HG03565 (cell line): ENCODE data around the gene AIRE.
"Not testable (repeated sequence)": the region's sequence is repeated elsewhere in the genome, so short reads cannot be mapped to it uniquely, and the experiment has no call there.

Experiments
- ATAC-seq: cut with Tn5 transposase; IDR thresholded peaks from one replicate; pipeline ENCODE4 v1.9.1; 2021; ENCODE audit warnings: mild to moderate bottlenecking, moderate library complexity; ENCODE audit not compliant: unreplicated experiment

Gene AIRE

DNA sequence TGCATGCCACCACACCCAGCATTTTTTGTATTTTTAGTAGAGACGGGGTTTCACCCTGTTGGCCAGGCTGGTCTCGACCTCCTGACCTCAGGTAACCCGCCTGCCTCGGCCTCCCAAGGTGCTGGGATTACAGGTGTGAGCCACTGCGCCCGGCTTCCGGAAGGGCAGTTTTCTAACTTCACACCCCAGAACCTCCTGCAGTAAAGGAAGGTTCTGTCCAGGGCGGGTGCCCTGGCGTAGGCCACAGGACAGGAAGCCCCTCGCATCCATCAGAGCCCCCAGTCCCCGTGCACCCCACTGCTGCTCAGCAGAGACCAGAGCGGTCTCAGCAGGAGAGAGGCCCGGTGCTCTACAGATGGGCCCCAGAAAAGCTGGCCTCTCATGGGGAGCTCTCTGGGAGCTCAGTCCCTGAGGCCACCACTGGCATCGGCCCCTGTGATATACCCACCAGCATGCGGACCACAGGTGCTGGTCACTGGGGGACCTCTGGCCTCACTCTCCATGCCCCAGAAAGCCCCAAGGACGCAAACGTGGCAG lies 19.9 kb upstream of the AIRE start:
- no peak for ATAC-seq

GRCh38 chr21:44267655-44268142 lies 18.0 kb upstream of the AIRE start:
- no peak for ATAC-seq

DNA sequence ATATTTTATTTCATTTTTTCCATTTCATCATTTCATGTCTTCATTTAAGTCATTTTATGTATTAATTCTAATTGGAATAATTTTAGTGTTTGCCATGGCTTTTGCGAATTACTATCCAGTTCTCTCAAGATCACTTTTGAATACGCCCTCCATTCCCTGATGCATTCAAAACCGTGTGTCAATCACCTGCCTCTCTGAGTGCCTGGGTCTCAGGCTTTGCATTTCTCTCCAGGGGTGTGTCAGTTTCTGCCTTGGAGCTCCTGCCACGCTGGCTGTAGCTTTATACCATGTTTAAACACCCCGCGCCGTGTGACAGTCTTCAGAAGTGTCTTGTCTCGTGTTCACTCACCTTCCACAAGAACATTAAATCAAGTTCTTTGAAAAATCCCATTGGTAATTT lies 16.6 kb upstream of the AIRE start:
- ATAC-seq: no peak

GRCh38 chr21:44271558-44272283 lies 14.0 kb upstream of the AIRE start:
- no peak for ATAC-seq

GRCh38 chr21:44272284-44272858 lies 13.3 kb upstream of the AIRE start:
- no peak for ATAC-seq

DNA sequence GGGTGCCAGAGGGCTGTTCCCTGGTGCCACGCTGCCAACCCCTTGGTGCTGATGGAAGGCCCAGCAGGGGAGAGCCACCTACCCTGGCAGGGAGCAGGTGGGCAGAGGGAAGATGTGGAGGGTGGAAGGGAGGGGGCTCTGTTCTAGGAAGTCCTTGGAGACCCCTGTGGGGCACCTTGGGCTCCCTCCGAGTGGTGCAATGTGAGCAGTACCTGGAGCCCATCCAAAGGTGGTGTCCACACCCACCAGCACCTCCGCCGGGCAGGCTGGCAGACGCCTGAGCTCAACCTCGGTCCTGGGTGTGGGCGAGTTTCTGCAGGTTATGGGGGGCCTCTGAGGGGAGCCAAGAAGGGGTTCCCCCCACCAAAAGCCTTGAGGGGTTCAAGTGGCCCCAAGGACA lies 12.6 kb upstream of the AIRE start:
- no peak for ATAC-seq

GRCh38 chr21:44275041-44275440 lies 10.6 kb upstream of the AIRE start:
- no peak for ATAC-seq

GRCh38 chr21:44279354-44280260 lies 6.1 kb upstream of the AIRE start:
- no peak for ATAC-seq

DNA sequence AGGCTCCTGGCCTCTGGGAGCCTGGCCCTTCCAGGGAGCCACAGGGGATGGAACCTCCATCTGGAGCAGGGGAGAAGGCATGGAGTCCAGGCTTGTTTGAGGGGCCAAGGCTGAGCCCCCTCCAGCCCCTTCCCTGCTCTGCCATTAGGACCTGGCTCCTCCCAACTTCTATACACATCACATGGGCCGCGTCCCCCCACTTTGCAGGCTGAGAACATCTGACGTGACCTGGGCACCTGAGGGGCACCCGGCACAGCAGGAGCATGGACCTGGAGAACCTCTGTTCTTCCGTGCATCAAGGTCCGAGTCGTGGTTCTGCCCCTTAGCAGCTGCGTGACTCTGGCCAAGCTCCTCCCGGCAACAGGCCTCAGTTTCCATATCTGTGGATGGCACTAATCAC lies 3.9 kb upstream of the AIRE start:
- ATAC-seq: no peak

DNA sequence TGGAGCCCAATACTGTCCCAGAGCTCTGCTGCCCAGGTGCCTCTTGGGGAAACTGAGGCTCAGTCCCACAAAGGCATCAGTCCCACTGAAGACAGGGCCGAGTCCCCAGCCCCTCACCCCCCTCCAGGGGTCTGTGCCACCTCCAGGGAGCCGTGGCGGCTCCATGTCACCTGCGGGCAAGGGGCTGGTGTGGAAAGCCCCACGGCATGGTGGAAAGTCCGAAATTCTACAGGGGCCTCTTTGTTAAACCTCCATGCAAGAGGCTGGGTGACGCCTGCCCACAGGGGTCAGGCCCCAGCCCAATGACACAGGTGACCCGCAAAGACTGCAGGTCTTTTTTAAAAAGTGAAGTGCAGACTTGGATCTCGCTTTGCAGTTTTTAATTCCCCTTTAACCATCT lies 3.3 kb upstream of the AIRE start:
- no peak for ATAC-seq

DNA sequence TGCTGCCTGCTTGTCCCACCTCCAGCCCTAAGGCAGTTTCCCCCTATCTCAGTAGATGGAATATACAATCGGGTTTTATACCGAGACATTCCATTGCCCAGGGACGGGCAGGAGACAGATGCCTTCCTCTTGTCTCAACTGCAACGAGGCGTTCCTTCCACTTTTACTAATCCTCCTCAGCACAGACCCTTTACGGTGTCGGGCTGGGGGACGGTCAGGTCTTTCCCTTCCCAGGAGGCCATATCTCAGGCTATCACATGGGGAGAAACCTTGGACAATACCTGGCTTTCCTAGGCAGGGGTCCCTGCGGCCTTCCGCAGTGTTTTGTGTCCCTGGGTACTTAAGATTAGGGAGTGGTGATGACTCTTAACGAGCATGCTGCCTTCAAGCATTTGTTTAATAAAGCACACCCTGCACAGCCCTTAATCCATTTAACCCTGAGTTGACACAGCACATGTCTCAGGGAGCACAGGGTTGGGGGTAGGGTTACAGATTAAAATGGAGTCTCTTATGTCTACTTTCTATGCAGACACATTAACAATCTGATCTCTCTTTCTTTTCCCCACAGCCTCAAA lies 2.4 kb upstream of the AIRE start:
- not testable (repeated sequence) for ATAC-seq

GRCh38 chr21:44283948-44284347 lies 1.7 kb upstream of the AIRE start:
- no peak for ATAC-seq

GRCh38 chr21:44286086-44286715 lies 525 bp downstream of the AIRE start:
- ATAC-seq: no peak

- ATAC-seq: no peak
Observed at GRCh38 chr21:44286716-44287632, 1.3 kb downstream of the AIRE start.

DNA sequence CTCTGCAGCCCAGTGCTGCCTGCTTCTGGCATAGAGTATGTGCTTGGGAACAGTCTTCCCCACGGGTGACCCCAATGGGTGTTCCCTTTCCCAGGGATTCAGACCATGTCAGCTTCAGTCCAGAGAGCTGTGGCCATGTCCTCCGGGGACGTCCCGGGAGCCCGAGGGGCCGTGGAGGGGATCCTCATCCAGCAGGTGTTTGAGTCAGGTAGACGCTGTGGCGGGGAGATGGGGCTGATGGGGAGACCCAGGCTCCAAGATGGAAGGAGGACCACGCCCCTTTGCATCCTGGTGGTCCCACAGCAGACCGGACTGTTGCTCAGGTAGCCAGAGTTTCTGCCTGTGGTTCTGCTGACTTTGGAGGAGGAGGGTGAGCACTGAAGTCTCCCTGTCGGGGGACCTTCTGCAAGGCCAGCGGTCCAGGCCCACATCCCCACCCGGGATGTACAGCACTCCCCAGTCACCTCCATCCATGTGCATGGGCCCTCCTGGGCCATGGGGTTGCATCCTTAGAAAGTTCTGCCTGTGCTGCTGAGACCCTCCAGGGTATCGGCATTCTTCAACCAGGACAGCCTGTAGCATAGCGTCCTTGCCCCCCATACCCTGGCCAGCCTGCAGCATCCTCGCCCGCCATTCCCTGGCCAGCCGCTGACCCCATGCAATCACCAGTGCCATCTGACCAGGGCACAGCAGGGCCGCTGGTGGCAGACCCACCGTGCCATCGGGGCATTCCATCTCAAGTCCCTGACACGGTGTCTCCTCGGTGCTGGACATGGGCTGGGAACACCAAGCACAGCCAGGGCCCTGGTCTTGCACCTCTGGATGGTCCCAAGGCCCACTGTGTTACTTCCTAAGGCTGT lies 2.8 kb downstream of the AIRE start:
- no peak for ATAC-seq

- ATAC-seq: no peak
Observed at GRCh38 chr21:44289381-44290010, 3.8 kb downstream of the AIRE start.

DNA sequence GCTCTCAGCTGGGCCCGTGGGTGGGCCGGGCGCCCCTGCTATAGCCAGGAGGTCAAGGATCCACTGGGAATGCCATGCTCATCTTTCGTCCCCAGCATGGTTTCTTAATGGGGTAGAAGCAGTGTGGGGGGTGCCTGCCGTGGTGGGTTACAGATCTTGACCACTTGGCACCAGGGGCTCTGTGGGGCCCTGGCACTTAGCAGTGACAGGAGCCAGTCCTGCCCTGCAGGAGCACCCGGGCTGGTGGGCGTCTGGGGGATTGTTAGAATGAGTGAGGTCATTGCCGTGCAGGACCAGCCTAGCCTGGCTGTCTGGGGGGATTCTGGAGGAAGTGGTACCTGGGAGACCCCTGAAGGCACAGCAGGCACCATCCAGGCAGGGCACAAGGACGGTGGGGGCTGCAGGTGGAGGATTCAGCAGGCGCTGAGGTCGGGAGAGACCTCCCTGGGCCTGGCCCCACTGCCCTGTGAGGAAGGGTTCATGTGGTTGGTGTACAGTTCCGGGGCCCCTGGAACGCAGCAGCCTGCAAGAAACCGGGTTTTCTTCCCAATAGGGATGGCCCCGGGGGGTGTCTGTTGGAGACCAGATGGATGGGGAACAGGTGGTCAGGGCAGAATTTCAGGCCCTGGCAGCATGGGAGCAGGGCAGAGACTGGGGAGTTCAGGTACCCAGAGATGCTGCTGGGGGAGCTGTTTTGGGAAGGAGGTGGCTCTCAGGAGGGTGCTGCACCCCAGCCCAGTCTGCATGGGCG lies 4.8 kb downstream of the AIRE start:
- no peak for ATAC-seq
